ENCODE measurements around the gene MYH16. TPM values are rescaled to one million over a fixed set of nuclear protein-coding genes. Genes with fewer than 3 reads are reported as not detected.

The MYH16 gene
- total RNA-seq, 4 donors from 2014 or later: not detected

DNA sequence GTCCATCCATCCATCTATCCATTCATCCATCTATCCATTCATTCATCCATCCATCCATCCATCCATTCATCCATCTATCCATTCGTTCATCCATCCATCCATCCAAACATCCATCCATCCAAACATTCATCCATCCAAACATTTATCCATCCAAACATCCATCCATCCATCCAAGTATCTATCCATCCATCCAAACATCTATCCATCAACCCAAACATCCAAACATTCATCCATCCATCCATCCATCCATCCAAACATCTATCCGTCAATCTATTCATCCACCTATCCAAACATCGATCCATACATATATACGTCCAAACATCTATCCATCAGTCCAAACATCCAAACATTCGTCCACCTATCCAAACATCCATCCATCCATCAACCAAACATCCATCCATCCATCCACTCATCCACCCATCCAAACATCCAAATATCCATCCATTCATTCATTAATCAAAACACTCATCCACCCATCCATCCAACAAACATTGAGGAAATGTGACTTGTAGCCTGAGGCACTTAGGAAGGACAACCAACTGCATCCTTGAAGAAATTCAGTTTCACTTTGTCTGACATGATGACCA is 28.8 kb upstream of the MYH16 start:
- no peak for DNase-seq
- H3K27ac ChIP-seq: no peak overlapping the region
- intact Hi-C loops (cut with DNase I): no loop called here
- H3K9me3 ChIP-seq: no peaks in the 10 kb centered on the region
- no peaks in the 10 kb centered on the region for H3K4me1 ChIP-seq
- no peaks in the 10 kb centered on the region for H3K27me3 ChIP-seq
- TF ChIP-seq, protein P1, sequence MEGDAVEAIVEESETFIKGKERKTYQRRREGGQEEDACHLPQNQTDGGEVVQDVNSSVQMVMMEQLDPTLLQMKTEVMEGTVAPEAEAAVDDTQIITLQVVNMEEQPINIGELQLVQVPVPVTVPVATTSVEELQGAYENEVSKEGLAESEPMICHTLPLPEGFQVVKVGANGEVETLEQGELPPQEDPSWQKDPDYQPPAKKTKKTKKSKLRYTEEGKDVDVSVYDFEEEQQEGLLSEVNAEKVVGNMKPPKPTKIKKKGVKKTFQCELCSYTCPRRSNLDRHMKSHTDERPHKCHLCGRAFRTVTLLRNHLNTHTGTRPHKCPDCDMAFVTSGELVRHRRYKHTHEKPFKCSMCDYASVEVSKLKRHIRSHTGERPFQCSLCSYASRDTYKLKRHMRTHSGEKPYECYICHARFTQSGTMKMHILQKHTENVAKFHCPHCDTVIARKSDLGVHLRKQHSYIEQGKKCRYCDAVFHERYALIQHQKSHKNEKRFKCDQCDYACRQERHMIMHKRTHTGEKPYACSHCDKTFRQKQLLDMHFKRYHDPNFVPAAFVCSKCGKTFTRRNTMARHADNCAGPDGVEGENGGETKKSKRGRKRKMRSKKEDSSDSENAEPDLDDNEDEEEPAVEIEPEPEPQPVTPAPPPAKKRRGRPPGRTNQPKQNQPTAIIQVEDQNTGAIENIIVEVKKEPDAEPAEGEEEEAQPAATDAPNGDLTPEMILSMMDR (IDR thresholded peaks at IDR 0.05): no peak
- no peak for TF ChIP-seq POLR2A (IDR thresholded peaks at IDR 0.05)
- 87% methylated on average over 5 of the region's 5 CpGs for WGBS, 2 donors
- H3K4me3 ChIP-seq (replicated peaks in 1 of 3): no peak overlapping the region
- no peaks in the 10 kb centered on the region for H3K36me3 ChIP-seq

DNA sequence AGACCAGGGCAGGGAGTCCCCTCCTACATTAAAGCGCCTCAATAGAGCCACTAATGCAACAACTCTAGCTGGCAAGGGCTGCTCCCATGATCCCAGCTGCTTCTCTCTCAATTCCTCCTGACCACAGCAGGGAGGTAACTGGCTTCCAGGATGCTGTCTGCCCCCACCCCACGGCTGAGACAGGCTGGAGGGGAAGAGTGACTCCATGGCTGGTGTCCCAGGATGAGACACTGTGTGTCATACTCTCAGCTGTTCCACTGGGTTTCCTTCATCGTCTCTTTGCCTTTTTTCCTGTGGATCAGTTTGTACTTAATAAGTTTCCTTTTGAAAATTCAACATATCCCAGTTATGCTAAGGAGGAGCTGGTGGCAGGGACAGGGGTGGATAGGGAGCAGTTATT is 27.7 kb upstream of the MYH16 start:
- H3K36me3 ChIP-seq: no peaks in the 10 kb centered on the region
- no peak overlapping the region for H3K4me3 ChIP-seq (replicated peaks in 1 of 3)
- 48 to 61% methylated on average over 2 to 3 of the region's 3 CpGs for WGBS, 2 donors
- intact Hi-C loops (cut with DNase I): no loop called here
- no peak for DNase-seq
- TF ChIP-seq POLR2A (IDR thresholded peaks at IDR 0.05): no peak
- TF ChIP-seq, protein P1 (IDR thresholded peaks at IDR 0.05): no peak
- no peaks in the 10 kb centered on the region for H3K9me3 ChIP-seq
- no peak overlapping the region for H3K27ac ChIP-seq
- no peaks in the 10 kb centered on the region for H3K4me1 ChIP-seq
- H3K27me3 ChIP-seq: no peaks in the 10 kb centered on the region

DNA sequence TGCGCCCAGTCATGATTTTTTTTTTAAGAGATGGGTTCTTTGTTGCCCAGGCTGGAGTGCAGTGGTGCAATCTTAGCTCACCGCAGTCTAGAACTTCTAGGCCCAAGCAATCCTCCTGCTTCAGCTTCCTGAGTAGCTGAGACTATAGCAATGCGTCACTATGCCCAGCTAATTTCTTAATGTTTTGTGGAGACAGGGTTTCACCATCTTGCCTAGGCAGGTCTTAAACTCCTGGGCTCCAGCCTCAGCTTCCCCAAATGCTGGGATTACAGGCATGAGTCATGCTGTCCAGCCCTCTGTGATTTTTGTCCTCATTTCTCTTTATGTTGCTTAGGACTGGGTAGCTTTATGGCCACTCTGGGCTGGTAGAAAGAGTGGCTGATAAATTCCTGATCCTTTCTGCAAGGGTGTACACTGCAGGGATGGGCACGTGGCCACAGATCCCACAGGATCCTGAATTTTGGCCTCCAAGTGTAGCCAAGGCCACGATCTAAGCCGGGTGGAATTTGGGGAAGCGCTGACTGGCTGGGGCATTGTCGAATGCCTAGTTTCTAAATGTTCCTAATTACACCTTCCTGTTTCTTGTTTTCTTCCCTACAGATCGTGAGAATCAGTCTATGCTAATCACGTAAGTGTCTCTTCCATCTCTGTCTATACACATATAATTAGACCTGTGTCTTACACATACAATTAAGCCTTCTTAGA is 24.1 kb upstream of the MYH16 start:
- Histone ChIP-seq H3K36me3 (no peaks in the 10 kb centered on the region), H3K4me3 (replicated peaks in 1 of 3) (no peak overlapping the region), H3K4me1 (no peaks in the 10 kb centered on the region), H3K27me3 (no peaks in the 10 kb centered on the region), H3K27ac (no peak overlapping the region), H3K9me3 (no peaks in the 10 kb centered on the region)
- WGBS, 2 donors: 73 to 80% methylated on average over 10 of the region's 10 CpGs
- intact Hi-C loops (cut with DNase I): no loop called here
- TF ChIP-seq POLR2A (IDR thresholded peaks at IDR 0.05): no peak
- TF ChIP-seq, protein P1 (IDR thresholded peaks at IDR 0.05): no peak
- no peak for DNase-seq

DNA sequence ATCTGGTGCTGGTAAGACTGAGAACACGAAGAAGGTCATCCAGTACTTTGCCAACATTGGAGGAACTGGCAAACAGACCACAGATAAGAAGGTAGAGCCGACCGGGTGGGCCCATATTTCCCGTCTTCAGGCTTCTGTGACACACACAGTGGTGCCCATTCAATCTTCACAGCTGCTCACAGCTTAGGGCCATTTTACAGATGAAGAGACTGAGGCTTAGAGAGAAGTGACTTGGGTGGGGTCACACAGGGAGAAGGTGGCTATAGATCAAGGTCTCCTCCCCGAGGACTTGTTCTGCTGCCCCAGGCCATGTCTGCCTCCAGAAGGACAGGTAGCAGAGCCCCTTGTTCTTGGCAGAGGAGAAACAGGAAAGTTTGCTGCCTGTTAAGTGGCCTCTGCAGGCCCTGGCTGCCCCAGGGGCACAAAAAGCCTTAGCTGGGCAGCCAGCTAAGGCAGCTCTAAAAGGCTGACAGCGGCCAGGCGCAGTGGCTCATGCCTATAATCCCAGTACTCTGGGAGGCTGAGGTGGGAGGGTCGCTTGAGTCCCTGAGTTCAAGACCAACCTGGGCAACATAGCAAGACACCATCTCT is 22.6 kb upstream of the MYH16 start:
- intact Hi-C loops (cut with DNase I): no loop called here
- TF ChIP-seq POLR2A (IDR thresholded peaks at IDR 0.05): no peak
- TF ChIP-seq, protein P1 (IDR thresholded peaks at IDR 0.05): no peak
- DNase-seq: no peak
- no peaks in the 10 kb centered on the region for H3K4me1 ChIP-seq
- H3K27me3 ChIP-seq: no peaks in the 10 kb centered on the region
- WGBS, 2 donors: 73 to 90% methylated on average over 8 of the region's 8 CpGs
- no peak overlapping the region for H3K4me3 ChIP-seq (replicated peaks in 1 of 3)
- H3K27ac ChIP-seq: no peak overlapping the region
- H3K9me3 ChIP-seq: no peaks in the 10 kb centered on the region
- H3K36me3 ChIP-seq: no peaks in the 10 kb centered on the region
